HG02981 (cell line): Measurements from ENCODE around the gene METTL17.
"Not testable (repeated sequence)": the region's sequence is repeated elsewhere in the genome, so short reads cannot be mapped to it uniquely, and the experiment has no call there.

Experiments
- ATAC-seq: cut with Tn5 transposase; IDR thresholded peaks from one replicate; pipeline ENCODE4 v1.9.1; 2021; ENCODE audit warnings: mild to moderate bottlenecking, moderate library complexity; ENCODE audit not compliant: unreplicated experiment

Gene METTL17

GRCh38 chr14:21023817-21024584 lies 34.2 kb downstream of the METTL17 start:
- no peak for ATAC-seq

DNA sequence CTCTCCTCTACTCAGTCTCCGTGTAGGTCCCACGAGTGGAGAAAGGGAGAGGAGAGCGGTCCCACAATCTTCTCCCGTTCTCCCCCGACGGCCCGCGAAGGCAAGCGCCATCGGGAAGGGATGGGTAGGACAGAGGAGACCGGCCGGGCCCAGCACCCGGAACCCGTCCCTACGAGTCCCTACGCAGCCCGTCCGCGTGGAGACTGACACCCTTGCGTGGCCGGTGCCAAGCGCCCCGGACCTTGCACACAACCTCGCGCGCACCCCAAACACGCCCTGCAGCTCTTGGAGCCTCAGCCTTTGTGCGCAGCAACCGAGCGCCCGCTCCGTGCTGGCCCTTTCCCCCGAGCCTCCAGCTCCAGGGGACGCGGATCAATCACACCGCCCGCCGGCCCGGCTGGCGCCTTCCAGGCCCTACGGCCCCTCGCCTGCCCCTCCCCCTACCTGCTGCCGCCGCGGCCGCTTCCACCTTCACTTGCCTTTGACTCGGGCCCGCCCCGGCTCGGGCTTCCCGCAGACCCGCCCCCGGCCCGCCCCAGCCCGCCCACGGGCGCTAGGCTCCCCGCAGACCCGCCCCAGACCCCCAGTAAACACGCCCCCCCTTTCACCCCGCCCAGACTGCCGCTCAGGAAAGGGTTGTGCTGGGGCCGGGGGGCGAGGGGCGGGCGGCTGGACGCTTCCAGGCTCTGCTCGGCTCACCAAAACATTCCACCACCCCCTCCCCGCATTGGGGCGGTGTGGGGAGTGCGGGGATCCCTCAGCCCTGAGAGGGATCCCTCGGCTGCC lies 35.0 kb downstream of the METTL17 start, which contains the start of gene NDRG2:
Gene NDRG2 (minus strand): TSS at position 477 of the 786 bp plus-strand sequence. CDS start 1,746 bp downstream, outside the sequence.
- ATAC-seq: no peak

GRCh38 chr14:21025371-21026273 lies 35.8 kb downstream of the METTL17 start:
- no peak for ATAC-seq

GRCh38 chr14:21026274-21026987 lies 36.7 kb downstream of the METTL17 start:
- no peak for ATAC-seq

GRCh38 chr14:21026988-21027315 lies 37.2 kb downstream of the METTL17 start:
- ATAC-seq: no peak

DNA sequence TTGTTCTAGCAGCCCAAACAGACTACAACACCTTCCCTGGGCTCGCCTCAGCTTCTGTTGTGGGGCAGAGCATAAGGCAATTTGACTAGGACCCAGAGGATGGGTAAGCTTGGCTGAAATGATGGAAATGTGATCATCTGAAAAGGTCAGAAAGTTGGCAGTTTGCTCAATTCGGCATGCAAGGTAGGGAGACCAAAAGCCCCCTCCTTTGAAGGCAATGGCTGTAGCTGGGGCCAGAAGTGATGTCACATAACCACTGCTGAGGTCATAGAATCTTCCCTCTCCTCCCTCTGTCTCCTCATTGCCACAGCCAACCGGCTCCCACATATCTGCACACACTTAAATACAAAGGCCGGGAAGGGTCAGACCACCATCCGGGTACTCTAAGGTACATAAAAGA lies 40.1 kb downstream of the METTL17 start, which contains the start of gene TPPP2:
Gene TPPP2 (plus strand): TSS at position 301 of the 400 bp plus-strand sequence. CDS start 365 bp downstream, outside the sequence.
- ATAC-seq: no peak

DNA sequence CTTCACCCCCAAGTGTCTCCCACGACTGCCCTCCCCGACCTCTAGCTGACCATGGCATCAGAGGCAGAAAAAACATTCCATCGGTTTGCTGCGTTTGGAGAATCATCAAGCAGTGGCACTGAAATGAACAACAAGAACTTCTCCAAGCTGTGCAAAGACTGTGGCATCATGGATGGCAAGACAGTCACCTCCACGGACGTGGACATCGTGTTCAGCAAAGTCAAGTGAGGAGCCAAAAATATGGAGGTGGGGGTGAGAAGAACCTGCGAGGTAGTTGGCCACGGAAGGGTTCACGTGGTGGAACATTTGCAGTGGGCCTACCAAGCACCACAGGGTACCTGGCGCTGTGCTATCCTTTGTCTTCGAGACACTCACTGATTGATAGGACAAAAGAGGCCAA lies 40.8 kb downstream of the METTL17 start:
- no peak for ATAC-seq

DNA sequence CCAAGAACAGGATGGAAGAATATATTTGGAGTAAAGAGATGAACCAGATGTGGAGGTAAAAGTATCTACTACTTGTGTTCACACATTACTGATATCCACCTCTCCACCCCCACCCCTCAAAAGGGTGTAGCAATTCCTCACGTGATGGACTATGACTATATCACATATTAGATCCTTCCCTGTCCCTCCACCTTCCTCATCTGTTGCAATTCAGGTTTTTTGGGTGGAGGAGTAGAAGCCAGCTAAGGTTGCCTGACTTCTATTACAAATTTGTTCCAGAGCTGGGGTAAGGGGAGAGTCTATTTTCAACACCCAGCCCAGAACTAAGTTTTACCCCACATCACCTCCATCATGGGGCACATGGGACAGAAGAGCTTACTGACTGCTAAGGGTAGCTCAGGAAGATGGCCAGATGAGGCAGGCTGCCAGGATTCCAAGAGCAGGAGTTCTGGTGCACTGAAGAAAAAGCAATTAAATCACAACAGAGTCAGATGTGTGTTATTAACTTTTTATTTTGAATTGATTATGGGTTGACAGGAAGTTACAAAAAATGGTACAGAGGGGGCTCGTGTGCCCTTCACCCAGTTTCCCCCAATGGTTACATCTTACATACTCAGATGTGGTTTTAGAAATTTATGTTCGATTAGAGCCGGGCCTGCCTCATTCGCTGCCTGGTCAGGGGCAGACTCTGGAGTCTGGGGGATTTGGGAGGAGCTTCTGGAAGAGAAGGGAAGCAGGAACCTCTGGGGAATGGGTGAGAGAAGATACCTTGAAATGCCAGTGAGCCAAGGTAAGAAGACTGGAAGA lies 42.7 kb downstream of the METTL17 start:
- no peak for ATAC-seq

- ATAC-seq: no peak
Observed at GRCh38 chr14:21033133-21033698, 43.4 kb downstream of the METTL17 start.

GRCh38 chr14:21034707-21035106 lies 44.9 kb downstream of the METTL17 start, which contains the start of gene RNASE13:
RNASE13 (minus strand) TSS chr14:21034807; CDS start chr14:21034288, 519 bp downstream.
- ATAC-seq: no peak

GRCh38 chr14:21036751-21037150 lies 47.0 kb downstream of the METTL17 start:
- no peak for ATAC-seq

GRCh38 chr14:21037156-21037555 lies 47.4 kb downstream of the METTL17 start:
- no peak for ATAC-seq

DNA sequence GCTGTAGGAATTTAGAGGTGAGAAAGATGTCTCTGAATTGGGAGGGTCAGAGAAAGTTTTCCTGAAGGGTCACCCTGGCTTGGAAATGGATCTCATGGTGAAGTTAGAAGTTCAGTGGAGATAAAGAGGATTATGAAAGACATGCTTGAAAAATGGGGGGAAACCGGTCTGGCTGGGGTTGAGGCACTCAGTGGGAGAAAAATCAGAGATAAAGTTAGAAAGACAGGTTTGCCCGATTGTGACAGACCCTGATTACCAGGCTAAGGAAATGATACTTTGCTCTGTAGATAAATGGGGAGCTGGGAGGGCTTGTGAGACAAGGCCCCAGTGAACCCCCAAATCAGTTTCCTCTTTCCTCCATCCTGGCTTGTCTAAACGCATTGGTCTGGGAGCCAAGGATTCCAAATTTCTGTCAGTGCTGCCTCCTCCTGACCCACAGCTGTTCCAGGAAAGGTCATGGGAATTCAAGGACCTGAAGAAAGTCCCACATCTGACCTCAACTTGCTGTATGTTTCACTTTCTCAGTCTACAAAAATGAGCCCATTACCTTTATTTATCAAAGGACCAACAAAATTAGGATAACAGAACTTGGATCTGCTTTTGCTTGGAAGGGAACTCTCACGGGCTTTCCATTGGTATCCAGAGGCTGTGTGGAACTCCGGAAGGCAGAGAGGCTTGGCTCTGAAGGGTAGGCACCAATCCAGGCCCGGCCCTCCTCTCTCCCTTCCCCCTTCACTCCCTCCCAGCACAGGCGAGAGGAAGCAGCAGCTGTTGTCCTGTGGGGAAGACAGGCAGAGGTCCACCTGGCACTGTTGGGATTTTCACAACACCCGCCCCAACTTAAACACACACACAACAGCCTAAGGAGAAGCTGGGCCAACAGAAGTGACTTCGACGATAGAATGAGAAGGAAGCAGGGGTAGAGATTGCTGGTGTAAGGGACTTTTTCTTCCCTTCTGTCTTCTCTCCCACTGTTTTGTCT lies 49.0 kb downstream of the METTL17 start:
- no peak for ATAC-seq

DNA sequence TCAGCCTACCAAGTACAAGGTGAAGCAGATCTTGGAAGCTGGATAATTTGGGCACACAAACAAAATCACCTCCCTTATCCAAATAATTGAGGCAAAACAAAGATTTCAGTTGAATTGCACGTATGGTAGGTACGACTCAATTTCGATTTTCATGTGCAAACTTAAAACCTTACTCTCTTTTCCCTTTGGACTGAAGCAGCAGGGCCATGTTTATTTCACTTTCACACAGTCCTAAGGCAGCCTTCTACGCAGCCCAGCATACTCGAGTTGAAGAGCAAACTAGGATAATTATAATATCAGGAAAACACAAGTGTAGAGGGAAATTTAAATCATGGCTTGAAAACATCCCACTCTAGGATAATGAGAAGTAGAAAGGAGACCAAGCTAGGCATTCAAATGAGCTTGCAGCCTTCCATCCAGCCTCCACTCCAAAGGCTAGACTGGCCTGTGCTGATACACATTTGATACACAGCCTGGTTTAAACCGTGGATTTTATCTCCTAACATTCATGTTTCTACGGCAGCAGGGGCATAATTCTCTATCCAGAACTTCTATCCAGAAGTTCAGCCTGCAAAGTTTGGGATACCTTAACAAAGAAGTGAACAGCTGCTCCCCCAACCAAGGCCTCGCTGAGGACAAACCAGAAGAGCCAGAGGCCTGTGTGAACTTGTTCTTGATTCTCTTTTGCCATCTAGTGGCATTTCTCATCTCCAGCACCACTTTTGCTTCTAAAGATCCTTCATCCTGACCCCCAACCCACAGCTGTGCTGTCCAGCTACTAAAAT lies 50.0 kb downstream of the METTL17 start:
- no peak for ATAC-seq

DNA sequence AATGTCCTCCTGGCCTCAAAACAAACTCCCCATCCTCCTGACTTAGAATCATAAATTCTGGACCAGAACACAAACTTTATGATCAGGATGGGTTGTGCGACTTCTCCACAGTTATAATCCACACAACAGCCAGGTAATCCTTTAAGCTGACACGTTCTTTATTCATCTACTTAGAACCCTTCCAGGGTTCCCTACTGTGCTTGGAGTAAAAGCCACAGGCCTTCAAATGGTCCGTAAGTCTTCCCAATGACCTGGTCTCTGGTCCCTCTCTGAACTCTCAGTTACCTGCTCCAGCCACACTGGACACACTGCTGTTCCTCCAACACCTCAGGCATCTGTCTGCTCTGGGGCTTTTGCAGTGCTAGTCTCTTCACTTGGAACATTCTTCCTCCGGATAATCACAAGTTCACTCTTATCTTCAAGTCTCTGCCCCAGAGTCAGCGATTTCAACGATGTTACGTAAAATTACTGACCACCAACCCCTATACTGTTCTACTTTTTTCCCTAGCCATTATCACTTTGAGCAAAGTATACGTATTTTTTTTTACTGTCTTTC lies 50.7 kb downstream of the METTL17 start:
- ATAC-seq: no peak

DNA sequence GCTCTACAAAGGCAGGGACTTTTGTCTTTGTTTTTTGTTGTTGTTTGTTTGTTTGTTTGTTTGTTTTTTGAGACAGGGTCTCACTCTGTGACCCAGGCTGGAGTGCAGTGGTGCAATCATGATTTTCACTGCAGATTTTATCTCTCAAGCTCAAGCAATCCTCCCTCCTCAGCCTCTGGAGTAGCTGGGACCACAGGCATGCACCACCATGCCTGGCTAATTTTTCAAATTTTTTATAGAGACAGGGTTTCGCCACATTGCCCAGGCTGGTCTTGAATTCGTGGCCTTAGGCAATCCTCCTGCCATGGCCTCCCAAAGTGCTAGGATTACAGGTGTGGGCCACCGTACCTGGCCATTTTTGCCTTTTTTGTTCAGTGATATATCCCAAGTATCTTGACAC lies 51.2 kb downstream of the METTL17 start:
- not testable (repeated sequence) for ATAC-seq
